HepG2 (cell line): ENCODE results near the gene CPT1B. TPM values are rescaled to one million over a fixed set of nuclear protein-coding genes. Genes with fewer than 3 reads are reported as not detected.

Source experiments
- GABPA ChIP-seq, 2 experiments: IDR thresholded peaks; 2 replicates each; pipeline ENCODE4 v1.6.1; 2011 to 2016; ENCODE audit warnings: low read depth in 2 of 2, low read length in 1 of 2, missing biosample characterization in 1 of 2, missing genetic modification characterization in 1 of 2
- MBNL3 ChIP-seq: fragments of 250-450 bp; sonication (Bioruptor Pico); conservative IDR thresholded peaks from 2 replicates; pipeline ENCODE4 v1.8.0; 2022; ENCODE audit warnings: mild to moderate bottlenecking, inconsistent platforms
- PAXIP1 ChIP-seq: sonication (generic); formaldehyde crosslinking; conservative IDR thresholded peaks from 2 replicates; pipeline ENCODE4 v1.4.0; 2020; ENCODE audit warnings: mild to moderate bottlenecking, missing genetic modification reagents, moderate library complexity
- ZBTB49 ChIP-seq: sonication (generic); formaldehyde crosslinking; IDR thresholded peaks from 2 replicates; pipeline ENCODE4 v1.4.0; 2020; ENCODE audit warnings: missing genetic modification reagents, borderline replicate concordance
- ZFP36L1 ChIP-seq: sonication (generic); formaldehyde crosslinking; IDR thresholded peaks from 2 replicates; pipeline ENCODE4 v1.8.0; 2022; ENCODE audit warnings: mild to moderate bottlenecking, missing genetic modification reagents, moderate library complexity
- ZMAT3 ChIP-seq: sonication (generic); formaldehyde crosslinking; conservative IDR thresholded peaks from 2 replicates; pipeline ENCODE4 v1.7.0; 2021; ENCODE audit warnings: missing genetic modification reagents
- ZNF251 ChIP-seq: sonication (generic); formaldehyde crosslinking; IDR thresholded peaks from 2 replicates; pipeline ENCODE4 v1.9.0; 2021; ENCODE audit warnings: mild to moderate bottlenecking, missing genetic modification reagents
- ZNF280D ChIP-seq: sonication (generic); formaldehyde crosslinking; IDR thresholded peaks from 2 replicates; pipeline ENCODE4 v1.5.1; 2020; ENCODE audit warnings: mild to moderate bottlenecking, missing genetic modification reagents
- ZNF333 ChIP-seq: sonication (generic); formaldehyde crosslinking; IDR thresholded peaks from 2 replicates; pipeline ENCODE4 v1.4.0; 2020; ENCODE audit warnings: mild to moderate bottlenecking, missing genetic modification reagents, borderline replicate concordance
- ZNF780A ChIP-seq: sonication (generic); formaldehyde crosslinking; IDR thresholded peaks from 2 replicates; pipeline ENCODE4 v1.8.0; 2022; ENCODE audit warnings: mild to moderate bottlenecking, missing genetic modification reagents, moderate library complexity
- polyA plus RNA-seq, 8 experiments: library from polyadenylated mRNA; depleted of rRNA in 3 of 8; stranded (reverse) in 7 of 8; unstranded in 1 of 8; fragments of >200 nt; fragmentation: Illumina TruSeq in 4 of 8; extraction: Trizol in 4 of 8; gene quantifications; 2 replicates each; pipeline versions ENCODE4 v1.2.1 to v1.2.3, GENCODE V29; 2011 to 2016; ENCODE audit warnings: low read depth in 4 of 8, missing spikeins in 1 of 8, mixed read lengths in 1 of 8; ENCODE audit not compliant: insufficient read depth in 1 of 8
- total RNA-seq, 5 experiments: library from RNA; depleted of rRNA; stranded (reverse); fragments of >200 nt; fragmentation: Illumina TruSeq; extraction: Trizol; gene quantifications; 2 replicates each; pipeline ENCODE4 v1.2.3, GENCODE V29; 2016; ENCODE audit warnings: low read depth in 1 of 5

CPT1B gene
- total and polyA plus RNA-seq, 2 of the 13 experiments (the other 11 are each of a cell fraction or from before 2014, with no cell fraction given), result 9.2 to 19.5 TPM

GRCh38 chr22:50562523-50563412 is 15.5 kb downstream of the CPT1B start, which contains the start of gene SYCE3 (continued):
- TF ChIP-seq ZNF280D (CRISPR knock-in tag) (no peak), PAXIP1 (CRISPR knock-in tag) (peak; percentile 35), GABPA (IDR thresholded peaks at IDR 0.05; ENCODE audit: low read depth, low read length) (peak; percentile 74), GABPA (CRISPR knock-in tag; IDR thresholded peaks at IDR 0.05; ENCODE audit: low read depth) (peak; percentile 91), ZFP36L1 (CRISPR knock-in tag) (no peak), ZNF251 (CRISPR knock-in tag) (no peak), ZMAT3 (CRISPR knock-in tag) (no peak), ZNF333 (CRISPR knock-in tag) (no peak), ZBTB49 (CRISPR knock-in tag) (no peak), ZNF780A (CRISPR knock-in tag) (no peak), MBNL3 (no peak)
